Vagina (tissue), 2 donors: ENCODE data around the gene COL18A1.

Experiments used
- CTCF ChIP-seq, 3 experiments: fragments of 450-650 bp in 2 of 3; fragments of 200-600 bp in 1 of 3; sonication (generic) in 1 of 3; IDR thresholded peaks; one replicate each; pipeline ENCODE4 v1.5.1; 2017 to 2019; ENCODE audit warnings: antibody characterized with exemption in 3 of 3, mild to moderate bottlenecking in 2 of 3, moderate library complexity in 2 of 3
- POLR2A ChIP-seq, 2 donors: fragments of 450-650 bp; IDR thresholded peaks; one replicate each; pipeline ENCODE4 v1.6.1; 2017; ENCODE audit warnings: antibody characterized with exemption in 2 of 2, mild to moderate bottlenecking in 2 of 2, moderate library complexity in 2 of 2
- POLR2AphosphoS5 ChIP-seq, 2 donors: sonication (generic); formaldehyde crosslinking; IDR thresholded peaks; one replicate each; pipeline ENCODE4 v1.9.0; 2017; ENCODE audit warnings: antibody characterized with exemption in 2 of 2, mild to moderate bottlenecking in 2 of 2, low read depth in 1 of 2; ENCODE audit not compliant: insufficient read depth in 1 of 2

DNA sequence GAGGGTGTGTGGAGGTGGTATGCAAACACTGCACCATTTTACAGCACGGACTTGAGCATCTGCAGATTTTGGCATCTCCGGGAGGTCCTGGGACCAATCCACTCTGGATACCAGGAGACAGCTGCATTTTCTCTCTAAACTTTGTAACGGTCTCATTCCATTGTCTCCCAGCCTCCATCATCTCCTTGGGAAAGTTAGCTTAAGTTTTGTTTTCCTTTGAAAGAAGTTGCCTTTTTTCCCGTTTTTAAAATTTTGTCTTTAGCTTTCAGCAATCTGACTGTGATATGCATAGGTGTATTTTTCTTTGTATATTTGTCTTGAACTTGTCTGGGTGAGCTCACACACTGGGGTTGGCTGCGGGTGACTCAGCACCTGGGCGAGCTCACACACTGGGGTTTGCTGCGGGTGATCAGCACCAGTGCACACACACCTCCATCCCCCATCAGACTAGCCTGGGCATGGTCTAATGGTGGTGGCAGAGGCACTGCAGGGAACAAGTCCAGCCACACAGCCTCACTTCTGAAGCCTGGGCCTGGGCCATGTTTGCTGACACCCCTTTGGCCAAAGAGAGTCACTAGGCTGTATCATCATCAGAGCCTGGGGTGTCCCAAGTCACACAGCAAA lies 32.1 kb upstream of the COL18A1 start:
- TF ChIP-seq CTCF (IDR thresholded peaks at IDR 0.05) = no peak
- TF ChIP-seq POLR2AphosphoS5 (IDR thresholded peaks at IDR 0.05; ENCODE audit: insufficient read depth in 1 of 2, low read depth in 1 of 2) = no peak
- no peak for TF ChIP-seq POLR2A (IDR thresholded peaks at IDR 0.05)
